Neural cell (in vitro differentiated cells): ENCODE measurements around the gene DNM3. TPM values are rescaled to one million over a fixed set of nuclear protein-coding genes. Genes with fewer than 3 reads are reported as not detected.

Experiments
- H2AFZ ChIP-seq: fragments of 200-600, 300-800 bp; sonication (generic), shearing (Covaris generic); 2 replicates; pipeline ENCODE4 v1.6.0; 2014; ENCODE audit warnings: low read depth, mild to moderate bottlenecking, antibody characterized with exemption, low read length, moderate library complexity
- H3F3A ChIP-seq: fragments of 200-600 bp; shearing (Covaris generic); 2 replicates; pipeline ENCODE4 v1.6.1; 2016; ENCODE audit warnings: mild to moderate bottlenecking, moderate library complexity, mixed read lengths, antibody characterized with exemption, low read length; ENCODE audit not compliant: insufficient read depth, poor library complexity, severe bottlenecking
- H3K27ac ChIP-seq: fragments of 200-600, 300-800 bp; sonication (generic), shearing (Covaris generic); 2 replicates; pipeline ENCODE4 v1.5.1; 2014; ENCODE audit warnings: mild to moderate bottlenecking, low read length, moderate library complexity
- H3K27me3 ChIP-seq: fragments of 300-800, 200-600 bp; sonication (generic), shearing (Covaris generic); 2 replicates; pipeline ENCODE4 v1.6.0; 2014; ENCODE audit warnings: mild to moderate bottlenecking, low read depth, low read length, moderate library complexity; ENCODE audit not compliant: insufficient read depth
- H3K36me3 ChIP-seq: fragments of 300-800, 200-600 bp; sonication (generic), shearing (Covaris generic); 2 replicates; pipeline ENCODE4 v1.5.1; 2014; ENCODE audit warnings: mild to moderate bottlenecking, antibody characterized with exemption, low read length, moderate library complexity; ENCODE audit not compliant: insufficient read depth
- H3K4me2 ChIP-seq: fragments of 300-800, 200-600 bp; sonication (generic), shearing (Covaris generic); 2 replicates; pipeline ENCODE4 v1.6.0; 2014; ENCODE audit warnings: mild to moderate bottlenecking, low read length
- H3K4me3 ChIP-seq: fragments of 300-800, 200-600 bp; sonication (generic), shearing (Covaris generic); 2 replicates; pipeline ENCODE4 v1.5.1; 2014; ENCODE audit warnings: mild to moderate bottlenecking, low read length, moderate library complexity
- H3K79me2 ChIP-seq: fragments of 200-600 bp; shearing (Covaris generic); replicated peaks from 2 replicates; pipeline ENCODE4 v1.6.0; 2014; ENCODE audit warnings: mild to moderate bottlenecking, low read length, moderate library complexity; ENCODE audit not compliant: insufficient read depth
- H3K9ac ChIP-seq: fragments of 300-800, 200-600 bp; sonication (generic), shearing (Covaris generic); 2 replicates; pipeline ENCODE4 v1.6.1; 2016; ENCODE audit warnings: mild to moderate bottlenecking, low read length, mixed read lengths
- H3K9me2 ChIP-seq: fragments of 200-600 bp; shearing (Covaris generic); 2 replicates; pipeline ENCODE4 v1.6.1; 2016; ENCODE audit warnings: mild to moderate bottlenecking, low read length, mixed read lengths; ENCODE audit not compliant: insufficient read depth
- H3K9me3 ChIP-seq: fragments of 200-600, 300-800 bp; sonication (generic), shearing (Covaris generic); 2 replicates; pipeline ENCODE4 v1.6.1; 2016; ENCODE audit warnings: mild to moderate bottlenecking, mixed run types, low read length, moderate library complexity, mixed read lengths
- H4K20me1 ChIP-seq: fragments of 200-600 bp; shearing (Covaris generic); 2 replicates; pipeline ENCODE4 v1.6.1; 2016; ENCODE audit warnings: mild to moderate bottlenecking, mixed run types; ENCODE audit not compliant: insufficient read depth
- EP300 ChIP-seq: fragments of 450-650 bp; conservative IDR thresholded peaks from 2 replicates; pipeline ENCODE4 v1.6.1; 2014; ENCODE audit warnings: antibody characterized with exemption, mild to moderate bottlenecking, moderate library complexity; ENCODE audit not compliant: poor library complexity, severe bottlenecking
- EZH2 ChIP-seq: fragments of 200-600, 300-800 bp; shearing (Covaris generic), sonication (generic); IDR thresholded peaks from 2 replicates; pipeline ENCODE4 v1.6.1; 2014; ENCODE audit warnings: antibody characterized with exemption, low read length, borderline replicate concordance, mild to moderate bottlenecking; ENCODE audit not compliant: insufficient read depth, poor library complexity, severe bottlenecking
- MXI1 ChIP-seq: fragments of 450-650 bp; conservative IDR thresholded peaks from 2 replicates; pipeline ENCODE4 v1.6.1; 2014; ENCODE audit warnings: antibody characterized with exemption, mild to moderate bottlenecking; ENCODE audit not compliant: poor library complexity, severe bottlenecking
- POLR2AphosphoS5 ChIP-seq: IDR thresholded peaks from 2 replicates; pipeline ENCODE4 v1.6.1; 2012
- RAD21 ChIP-seq: fragments of 450-650 bp; conservative IDR thresholded peaks from 2 replicates; pipeline ENCODE4 v1.6.1; 2014; ENCODE audit warnings: antibody characterized with exemption, mild to moderate bottlenecking, moderate library complexity
- SMC3 ChIP-seq: fragments of 450-650 bp; conservative IDR thresholded peaks from 2 replicates; pipeline ENCODE4 v1.6.1; 2014; ENCODE audit warnings: antibody characterized with exemption, mild to moderate bottlenecking, moderate library complexity; ENCODE audit not compliant: poor library complexity
- TAF1 ChIP-seq: IDR thresholded peaks from 2 replicates; pipeline ENCODE4 v1.6.1; 2012; ENCODE audit warnings: low read depth
- polyA plus RNA-seq: library from polyadenylated mRNA; depleted of rRNA; stranded (reverse); fragments of >200 nt; gene quantifications from 2 replicates; pipeline ENCODE4 v1.2.3, GENCODE V29; 2014
- TF ChIP-seq, protein P1 (sequence below): fragments of 450-650 bp; IDR thresholded peaks from 2 replicates; pipeline ENCODE4 v1.5.1; 2014; ENCODE audit warnings: antibody characterized with exemption, mild to moderate bottlenecking, moderate library complexity; ENCODE audit not compliant: poor library complexity, severe bottlenecking
- TF ChIP-seq, protein P2 (sequence below): IDR thresholded peaks from 2 replicates; pipeline ENCODE4 v1.6.1; 2012; ENCODE audit warnings: borderline replicate concordance

DNM3 gene
- polyA plus RNA-seq, 1 donor from 2014 or later = 37.1 TPM

DNA sequence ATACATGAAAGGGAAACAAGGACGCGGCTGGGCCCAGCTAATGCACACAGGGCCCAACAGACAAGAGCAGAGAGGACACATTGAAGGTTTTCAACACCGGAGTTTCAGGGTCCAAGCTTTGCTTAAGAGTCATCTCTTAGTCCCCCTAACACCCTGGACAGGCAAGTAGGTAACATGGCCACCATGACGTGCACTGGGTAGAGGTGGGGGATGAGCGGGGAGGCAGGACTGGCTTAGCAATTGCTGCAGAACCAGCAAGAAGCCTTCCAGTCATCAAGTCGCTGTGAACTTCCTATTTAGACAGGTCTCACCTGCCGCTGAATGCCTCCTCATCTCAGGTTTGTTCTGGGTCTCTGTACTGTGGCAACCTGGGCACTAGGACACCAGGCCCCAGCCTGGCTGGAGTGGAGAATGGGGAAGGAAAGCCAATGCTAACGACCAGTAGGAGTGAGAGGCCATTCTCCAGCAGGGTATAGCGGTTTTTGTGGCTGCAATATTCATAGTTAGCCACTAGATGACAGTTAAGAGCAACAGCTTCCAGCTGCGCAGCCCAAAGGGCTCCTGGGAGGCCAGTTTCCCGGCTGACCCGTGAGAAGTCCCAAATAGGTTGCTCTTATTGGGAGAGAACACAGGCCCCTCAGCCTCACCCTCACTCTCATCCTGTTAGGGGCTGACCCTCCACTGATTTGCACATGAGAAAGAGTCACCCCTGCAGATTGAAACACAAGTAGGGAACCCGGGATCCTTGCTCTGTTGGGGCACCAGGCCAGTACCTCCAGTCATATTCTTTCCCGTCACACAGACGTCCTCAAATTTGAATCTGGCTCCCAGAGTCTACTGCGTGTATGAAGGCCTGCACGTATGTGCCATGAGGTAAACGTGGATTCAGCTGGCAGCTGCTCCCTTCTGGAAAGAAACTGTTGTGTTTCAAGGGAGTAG lies 608.6 kb downstream of the DNM3 start:
- Histone ChIP-seq H3K9ac (no peak overlapping the region), H3K27me3 (no peaks in the 10 kb centered on the region), H3K9me3 (no peaks in the 10 kb centered on the region), H3K79me2 (no peaks in the 10 kb centered on the region), H3K4me2 (no peak overlapping the region), H3K9me2 (no peaks in the 10 kb centered on the region), H3F3A (no peaks in the 10 kb centered on the region), H3K27ac (no peak overlapping the region), H4K20me1 (no peaks in the 10 kb centered on the region), H3K4me3 (no peak overlapping the region), H3K36me3 (no peaks in the 10 kb centered on the region), H2AFZ (no peak overlapping the region)
- no peak for TF ChIP-seq POLR2AphosphoS5
- peak; percentile 16 for TF ChIP-seq SMC3
- TF ChIP-seq, protein P1, sequence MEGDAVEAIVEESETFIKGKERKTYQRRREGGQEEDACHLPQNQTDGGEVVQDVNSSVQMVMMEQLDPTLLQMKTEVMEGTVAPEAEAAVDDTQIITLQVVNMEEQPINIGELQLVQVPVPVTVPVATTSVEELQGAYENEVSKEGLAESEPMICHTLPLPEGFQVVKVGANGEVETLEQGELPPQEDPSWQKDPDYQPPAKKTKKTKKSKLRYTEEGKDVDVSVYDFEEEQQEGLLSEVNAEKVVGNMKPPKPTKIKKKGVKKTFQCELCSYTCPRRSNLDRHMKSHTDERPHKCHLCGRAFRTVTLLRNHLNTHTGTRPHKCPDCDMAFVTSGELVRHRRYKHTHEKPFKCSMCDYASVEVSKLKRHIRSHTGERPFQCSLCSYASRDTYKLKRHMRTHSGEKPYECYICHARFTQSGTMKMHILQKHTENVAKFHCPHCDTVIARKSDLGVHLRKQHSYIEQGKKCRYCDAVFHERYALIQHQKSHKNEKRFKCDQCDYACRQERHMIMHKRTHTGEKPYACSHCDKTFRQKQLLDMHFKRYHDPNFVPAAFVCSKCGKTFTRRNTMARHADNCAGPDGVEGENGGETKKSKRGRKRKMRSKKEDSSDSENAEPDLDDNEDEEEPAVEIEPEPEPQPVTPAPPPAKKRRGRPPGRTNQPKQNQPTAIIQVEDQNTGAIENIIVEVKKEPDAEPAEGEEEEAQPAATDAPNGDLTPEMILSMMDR = peak; percentile 49

DNA sequence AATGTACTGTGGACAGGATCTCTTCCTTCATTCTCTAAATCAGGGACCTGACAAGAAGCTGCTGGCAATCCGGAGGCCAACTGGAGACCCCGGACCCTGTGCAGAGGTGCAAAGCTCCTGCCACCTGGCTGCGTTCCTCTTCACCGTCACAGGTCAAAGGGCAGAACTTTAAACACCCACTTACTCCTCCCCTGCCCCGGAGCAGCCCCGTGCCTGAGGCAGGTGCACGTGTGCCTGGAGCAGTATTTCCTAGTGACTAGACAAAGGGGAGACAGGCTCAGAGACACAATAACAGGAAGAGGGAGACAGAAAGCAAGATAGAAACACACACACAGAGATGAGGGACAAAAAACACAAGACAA lies 609.2 kb downstream of the DNM3 start:
- no peak for TF ChIP-seq MXI1
- no peak for TF ChIP-seq TAF1
- TF ChIP-seq, protein P2, sequence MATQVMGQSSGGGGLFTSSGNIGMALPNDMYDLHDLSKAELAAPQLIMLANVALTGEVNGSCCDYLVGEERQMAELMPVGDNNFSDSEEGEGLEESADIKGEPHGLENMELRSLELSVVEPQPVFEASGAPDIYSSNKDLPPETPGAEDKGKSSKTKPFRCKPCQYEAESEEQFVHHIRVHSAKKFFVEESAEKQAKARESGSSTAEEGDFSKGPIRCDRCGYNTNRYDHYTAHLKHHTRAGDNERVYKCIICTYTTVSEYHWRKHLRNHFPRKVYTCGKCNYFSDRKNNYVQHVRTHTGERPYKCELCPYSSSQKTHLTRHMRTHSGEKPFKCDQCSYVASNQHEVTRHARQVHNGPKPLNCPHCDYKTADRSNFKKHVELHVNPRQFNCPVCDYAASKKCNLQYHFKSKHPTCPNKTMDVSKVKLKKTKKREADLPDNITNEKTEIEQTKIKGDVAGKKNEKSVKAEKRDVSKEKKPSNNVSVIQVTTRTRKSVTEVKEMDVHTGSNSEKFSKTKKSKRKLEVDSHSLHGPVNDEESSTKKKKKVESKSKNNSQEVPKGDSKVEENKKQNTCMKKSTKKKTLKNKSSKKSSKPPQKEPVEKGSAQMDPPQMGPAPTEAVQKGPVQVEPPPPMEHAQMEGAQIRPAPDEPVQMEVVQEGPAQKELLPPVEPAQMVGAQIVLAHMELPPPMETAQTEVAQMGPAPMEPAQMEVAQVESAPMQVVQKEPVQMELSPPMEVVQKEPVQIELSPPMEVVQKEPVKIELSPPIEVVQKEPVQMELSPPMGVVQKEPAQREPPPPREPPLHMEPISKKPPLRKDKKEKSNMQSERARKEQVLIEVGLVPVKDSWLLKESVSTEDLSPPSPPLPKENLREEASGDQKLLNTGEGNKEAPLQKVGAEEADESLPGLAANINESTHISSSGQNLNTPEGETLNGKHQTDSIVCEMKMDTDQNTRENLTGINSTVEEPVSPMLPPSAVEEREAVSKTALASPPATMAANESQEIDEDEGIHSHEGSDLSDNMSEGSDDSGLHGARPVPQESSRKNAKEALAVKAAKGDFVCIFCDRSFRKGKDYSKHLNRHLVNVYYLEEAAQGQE = no peak
- TF ChIP-seq, protein P1 = no peak
- TF ChIP-seq EZH2 = no peak
- TF ChIP-seq SMC3 = no peak
- TF ChIP-seq RAD21 = no peak
- no peak for TF ChIP-seq POLR2AphosphoS5
- TF ChIP-seq EP300 = no peak
- Histone ChIP-seq H3K9me2 (no peaks in the 10 kb centered on the region), H2AFZ (no peak overlapping the region), H3K4me2 (no peak overlapping the region), H3K9me3 (no peaks in the 10 kb centered on the region), H3K27ac (no peak overlapping the region), H3K79me2 (no peaks in the 10 kb centered on the region), H3K36me3 (no peaks in the 10 kb centered on the region), H3K27me3 (no peaks in the 10 kb centered on the region), H3K4me3 (no peak overlapping the region), H3K9ac (no peak overlapping the region), H4K20me1 (no peaks in the 10 kb centered on the region), H3F3A (no peaks in the 10 kb centered on the region)
